ENCODE measurements around the gene HOXB8.

The HOXB8 gene

GRCh38 chr17:48571826-48572417 lies 43.2 kb downstream of the HOXB8 start:
- no peaks in the 10 kb centered on the region for H4K20me1 ChIP-seq (ENCODE audit: insufficient read depth, low read length)
- H3K9me2 ChIP-seq (replicated peaks; ENCODE audit: insufficient read depth, low read length) = no peaks in the 10 kb centered on the region
- H3K79me2 ChIP-seq (ENCODE audit: low read length) = peaks cover 6% of the 10 kb centered on the region
- H3K36me3 ChIP-seq (replicated peaks; ENCODE audit: insufficient read depth, low read length) = no peaks in the 10 kb centered on the region
- DNase-seq = no peak
- H3K4me2 ChIP-seq (ENCODE audit: low read depth, low read length) = no peak overlapping the region
- no peak overlapping the region for H2AFZ ChIP-seq (ENCODE audit: low read length)
- H3K4me3 ChIP-seq (ENCODE audit: low read length) = no peak overlapping the region
- no peak overlapping the region for H3K27ac ChIP-seq (ENCODE audit: low read length)
- no peak overlapping the region for H3K9ac ChIP-seq (ENCODE audit: low read length)
- H3K27me3 ChIP-seq (replicated peaks; ENCODE audit: insufficient read depth, low read length) = no peaks in the 10 kb centered on the region
- TF ChIP-seq EZH2 (optimal IDR thresholded peaks at IDR 0.05; ENCODE audit: low read depth, low read length) = no peak
- TF ChIP-seq CTCF (IDR thresholded peaks at IDR 0.05; ENCODE audit: low read length) = no peak
- peaks cover 8% of the 10 kb centered on the region for H3K4me1 ChIP-seq (ENCODE audit: low read length)
- no peaks in the 10 kb centered on the region for H3F3A ChIP-seq (ENCODE audit: insufficient read depth, low read length)
- H3K9me3 ChIP-seq (replicated peaks; ENCODE audit: insufficient read depth, low read length) = no peaks in the 10 kb centered on the region

GRCh38 chr17:48571024-48571818 lies 43.9 kb downstream of the HOXB8 start:
- peaks cover 6% of the 10 kb centered on the region for H3K4me1 ChIP-seq (ENCODE audit: low read length)
- no peak overlapping the region for H2AFZ ChIP-seq (ENCODE audit: low read length)
- H3K27ac ChIP-seq (ENCODE audit: low read length) = no peak overlapping the region
- no peaks in the 10 kb centered on the region for H3K9me2 ChIP-seq (replicated peaks; ENCODE audit: insufficient read depth, low read length)
- no peaks in the 10 kb centered on the region for H3K36me3 ChIP-seq (replicated peaks; ENCODE audit: insufficient read depth, low read length)
- TF ChIP-seq CTCF (IDR thresholded peaks at IDR 0.05; ENCODE audit: low read length) = no peak
- TF ChIP-seq EZH2phosphoT487 (IDR thresholded peaks at IDR 0.05; ENCODE audit: low read length) = no peak
- TF ChIP-seq EZH2 (optimal IDR thresholded peaks at IDR 0.05; ENCODE audit: low read depth, low read length) = no peak
- no peaks in the 10 kb centered on the region for H4K20me1 ChIP-seq (ENCODE audit: insufficient read depth, low read length)
- no peaks in the 10 kb centered on the region for H3K27me3 ChIP-seq (replicated peaks; ENCODE audit: insufficient read depth, low read length)
- no peaks in the 10 kb centered on the region for H3K9me3 ChIP-seq (replicated peaks; ENCODE audit: insufficient read depth, low read length)
- H3K9ac ChIP-seq (ENCODE audit: low read length) = no peak overlapping the region
- no peak for DNase-seq
- H3K4me2 ChIP-seq (ENCODE audit: low read depth, low read length) = no peak overlapping the region
- no peaks in the 10 kb centered on the region for H3F3A ChIP-seq (ENCODE audit: insufficient read depth, low read length)
- H3K79me2 ChIP-seq (ENCODE audit: low read length) = 0 out of 2 replicates have a peak, but pooled peaks cover 3% of the 10 kb centered on the region
- no peak overlapping the region for H3K4me3 ChIP-seq (ENCODE audit: low read length)

GRCh38 chr17:48570325-48571023 lies 44.6 kb downstream of the HOXB8 start:
- Histone ChIP-seq H4K20me1 (ENCODE audit: insufficient read depth, low read length) (no peaks in the 10 kb centered on the region), H3K27ac (ENCODE audit: low read length) (no peak overlapping the region), H3K79me2 (ENCODE audit: low read length) (0 out of 2 replicates have a peak, but pooled peaks cover 3% of the 10 kb centered on the region), H3K9me2 (replicated peaks; ENCODE audit: insufficient read depth, low read length) (no peaks in the 10 kb centered on the region), H3K9me3 (replicated peaks; ENCODE audit: insufficient read depth, low read length) (no peaks in the 10 kb centered on the region), H3K27me3 (replicated peaks; ENCODE audit: insufficient read depth, low read length) (no peaks in the 10 kb centered on the region), H3K4me3 (ENCODE audit: low read length) (no peak overlapping the region), H3K36me3 (replicated peaks; ENCODE audit: insufficient read depth, low read length) (no peaks in the 10 kb centered on the region), H3F3A (ENCODE audit: insufficient read depth, low read length) (no peaks in the 10 kb centered on the region), H3K9ac (ENCODE audit: low read length) (no peak overlapping the region), H3K4me2 (ENCODE audit: low read depth, low read length) (no peak overlapping the region), H2AFZ (ENCODE audit: low read length) (no peak overlapping the region), H3K4me1 (ENCODE audit: low read length) (no peaks in the 10 kb centered on the region)
- no peak for TF ChIP-seq EZH2phosphoT487 (IDR thresholded peaks at IDR 0.05; ENCODE audit: low read length)
- no peak for TF ChIP-seq CTCF (IDR thresholded peaks at IDR 0.05; ENCODE audit: low read length)
- no peak for TF ChIP-seq EZH2 (optimal IDR thresholded peaks at IDR 0.05; ENCODE audit: low read depth, low read length)
- DNase-seq = no peak
